Astrocyte (in vitro differentiated cells and primary cell): ENCODE measurements around the gene TIMM44.

Experiments used
- CTCF ChIP-seq: IDR thresholded peaks from 2 replicates; pipeline ENCODE4 v1.5.1; 2011; ENCODE audit warnings: low read depth, mild to moderate bottlenecking, inconsistent platforms, low read length, moderate library complexity; ENCODE audit not compliant: insufficient read depth
- EZH2 ChIP-seq: IDR thresholded peaks from 2 replicates; pipeline ENCODE4 v1.6.1; 2012; ENCODE audit warnings: mild to moderate bottlenecking, low read length, inconsistent platforms; ENCODE audit not compliant: insufficient read depth

DNA sequence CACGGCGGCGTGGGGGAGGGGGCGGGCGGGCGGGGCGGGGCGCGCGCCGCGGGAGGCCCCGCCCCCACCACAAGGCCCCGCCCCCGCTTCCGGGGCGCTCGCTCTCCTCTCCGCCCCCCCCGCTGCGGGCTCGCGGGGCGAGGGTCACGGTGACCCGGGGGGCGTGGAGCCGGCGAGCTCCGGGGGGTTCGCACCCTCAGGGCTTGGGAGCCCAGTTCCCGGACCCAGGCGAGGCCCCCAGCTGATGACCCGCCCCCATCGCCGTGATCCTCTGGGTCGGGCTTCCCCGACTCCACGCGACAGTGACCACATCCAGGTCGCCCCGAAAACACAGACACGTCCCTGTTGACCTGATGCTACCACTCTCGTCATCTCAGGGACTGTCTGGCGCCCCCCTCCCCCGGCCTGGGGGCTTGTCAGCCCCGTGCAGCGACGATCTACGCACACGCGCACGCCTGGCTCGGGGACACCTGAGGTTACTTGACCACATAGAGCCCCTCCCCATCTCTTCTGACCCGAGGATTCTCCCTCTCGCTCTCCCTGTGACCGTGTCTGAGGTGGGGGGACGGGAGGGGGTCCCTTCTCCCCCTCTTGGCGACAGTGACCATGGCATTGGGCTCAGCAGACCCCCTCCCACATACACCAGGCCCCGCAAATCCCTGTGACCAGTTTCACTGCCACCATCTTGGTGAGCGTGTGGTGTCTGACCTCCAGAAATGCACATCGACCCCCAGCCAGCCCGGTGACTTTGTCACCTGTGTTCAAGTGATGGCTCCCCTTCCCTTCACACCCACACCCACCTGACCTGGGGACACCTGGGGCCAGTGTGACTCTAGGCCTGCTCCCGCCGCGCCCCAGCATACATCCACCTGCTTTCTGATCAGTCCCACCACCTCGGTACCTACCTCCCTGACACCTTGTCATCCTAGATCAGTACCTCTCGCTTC, 39.1 kb downstream of the TIMM44 start:
- TF ChIP-seq CTCF (no peak), EZH2 (no peak)
